Ammon's horn (tissue), 1 donor: ENCODE measurements around the gene DYNC1H1.

ENCODE experiments used
- DNase-seq: peaks from one replicate; pipeline ENCODE4 v3.0.0-alpha.2; 2016; ENCODE audit warnings: low spot score

DYNC1H1 gene

DNA sequence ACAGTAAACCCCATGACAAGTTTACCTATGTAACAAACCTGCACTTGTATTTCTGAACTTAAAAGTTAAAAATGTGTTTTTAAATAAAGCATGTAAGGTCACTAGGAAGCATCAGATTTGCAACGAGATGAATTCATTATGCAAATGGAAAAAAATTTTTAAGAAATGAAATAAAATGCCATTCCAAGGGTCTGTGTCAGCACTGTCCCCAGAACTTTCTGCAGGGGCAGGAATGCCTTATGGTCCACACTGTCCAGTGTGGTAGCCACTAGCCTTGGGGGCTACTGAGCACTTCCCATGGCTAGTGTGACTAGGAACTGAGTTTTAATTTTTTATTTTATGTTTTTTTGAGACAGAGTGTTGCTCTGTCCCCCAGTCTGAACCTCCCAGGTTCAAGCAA, 73.3 kb downstream of the DYNC1H1 start:
- no peak for DNase-seq

DNA sequence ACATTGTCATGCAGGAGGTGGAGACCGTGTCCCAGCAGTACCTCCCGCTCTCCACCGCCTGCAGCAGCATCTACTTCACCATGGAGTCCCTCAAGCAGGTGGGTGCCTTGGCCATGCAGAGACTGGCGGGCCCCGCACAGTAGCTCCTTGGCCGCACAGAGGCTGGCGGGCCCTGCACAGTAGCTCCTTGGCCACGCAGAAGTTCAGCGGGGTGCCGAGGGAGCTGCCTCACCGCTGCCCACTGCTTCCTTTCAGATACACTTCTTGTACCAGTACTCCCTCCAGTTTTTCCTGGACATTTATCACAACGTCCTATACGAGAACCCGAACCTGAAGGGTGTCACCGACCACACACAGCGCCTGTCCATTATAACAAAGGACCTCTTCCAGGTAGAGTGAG, 74.8 kb downstream of the DYNC1H1 start:
- no peak for DNase-seq

DNA sequence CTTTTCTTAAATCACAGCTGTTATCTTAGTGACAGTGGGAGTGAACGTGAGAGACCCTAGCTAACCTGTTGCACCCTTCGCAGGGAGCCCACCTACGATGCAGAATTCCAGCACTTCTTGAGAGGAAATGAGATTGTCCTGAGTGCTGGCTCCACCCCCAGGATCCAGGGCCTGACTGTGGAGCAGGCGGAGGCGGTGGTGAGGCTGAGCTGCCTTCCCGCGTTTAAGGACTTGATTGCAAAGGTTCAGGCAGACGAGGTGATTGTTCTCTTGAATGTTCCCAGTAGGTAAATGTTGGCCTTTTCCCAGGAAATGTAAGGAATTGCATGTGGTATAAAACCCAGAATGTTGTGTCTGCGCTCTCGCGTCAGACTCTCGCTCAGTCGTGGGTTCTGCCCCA, 75.8 kb downstream of the DYNC1H1 start:
- DNase-seq, result no peak

DNA sequence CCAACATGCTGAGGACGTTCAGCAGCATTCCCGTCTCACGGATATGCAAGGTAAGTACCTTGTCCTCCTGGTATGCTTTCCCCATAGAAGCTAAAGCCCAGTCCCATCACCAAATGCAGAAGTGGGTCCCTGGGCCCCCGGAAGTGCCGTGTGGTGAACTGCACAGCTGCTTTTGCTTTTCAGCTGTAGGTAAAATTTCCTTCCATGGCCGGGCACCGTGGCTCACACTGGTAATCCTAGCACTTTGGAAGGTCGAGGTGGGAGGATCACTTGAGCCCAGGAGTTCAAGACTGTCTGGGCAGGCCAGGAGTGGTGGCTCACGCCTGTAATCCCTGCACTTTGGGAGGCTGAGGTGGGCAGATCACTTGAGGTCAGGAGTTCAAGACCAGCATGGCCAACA, 78.3 kb downstream of the DYNC1H1 start:
- no peak for DNase-seq

DNA sequence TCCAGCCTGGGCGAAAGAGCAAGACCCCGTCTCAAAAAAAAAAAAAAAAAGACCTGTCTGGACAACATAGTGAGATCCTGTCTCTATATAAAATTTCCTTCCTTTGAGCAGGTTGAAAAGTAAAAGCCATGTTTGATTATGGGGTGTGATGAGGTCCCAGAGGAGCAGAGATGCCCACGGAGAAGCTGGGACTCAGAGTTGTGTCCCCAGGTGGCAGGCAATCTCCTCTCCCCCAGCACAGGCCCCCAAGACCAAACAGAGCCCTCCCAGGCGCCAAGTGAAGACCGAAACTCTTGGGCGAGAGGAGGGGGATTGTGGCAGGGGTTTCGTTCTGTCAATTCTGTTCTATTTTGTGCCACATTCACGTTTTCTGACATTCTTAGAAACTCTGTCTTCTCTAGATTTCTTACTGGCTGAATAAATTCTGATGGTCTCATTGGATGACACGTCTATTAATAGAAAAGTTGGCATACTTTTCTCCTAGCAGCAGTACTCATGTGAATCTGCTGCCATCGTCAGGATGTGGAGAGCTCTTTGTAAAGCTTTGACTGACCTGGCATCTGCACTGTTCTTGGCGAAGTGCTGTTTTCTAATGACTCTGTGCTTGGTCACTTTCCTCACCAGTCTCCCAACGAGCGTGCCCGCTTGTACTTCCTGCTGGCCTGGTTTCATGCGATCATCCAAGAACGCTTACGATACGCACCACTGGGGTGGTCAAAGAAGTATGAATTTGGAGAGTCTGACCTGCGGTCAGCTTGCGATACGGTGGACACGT, 79.1 kb downstream of the DYNC1H1 start:
- peak; percentile 73 for DNase-seq

DNA sequence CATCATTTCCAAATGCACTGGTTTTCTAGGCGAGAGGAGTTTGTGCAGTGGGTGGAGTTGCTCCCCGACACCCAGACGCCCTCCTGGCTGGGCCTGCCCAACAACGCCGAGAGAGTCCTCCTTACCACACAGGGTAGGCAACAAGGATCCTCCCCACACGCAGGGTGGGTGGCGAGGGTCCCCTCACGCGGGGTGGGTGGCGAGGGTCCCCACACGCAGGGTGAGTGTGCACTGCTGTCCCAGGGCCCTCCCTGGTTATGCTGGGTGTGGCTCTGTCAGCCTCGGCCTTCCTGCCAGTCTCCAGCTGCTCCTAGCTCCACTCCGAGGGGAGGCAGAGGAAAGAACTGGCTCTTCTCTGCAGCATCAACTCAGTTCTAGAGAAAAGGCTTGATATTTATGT, 80.2 kb downstream of the DYNC1H1 start:
- no peak for DNase-seq

DNA sequence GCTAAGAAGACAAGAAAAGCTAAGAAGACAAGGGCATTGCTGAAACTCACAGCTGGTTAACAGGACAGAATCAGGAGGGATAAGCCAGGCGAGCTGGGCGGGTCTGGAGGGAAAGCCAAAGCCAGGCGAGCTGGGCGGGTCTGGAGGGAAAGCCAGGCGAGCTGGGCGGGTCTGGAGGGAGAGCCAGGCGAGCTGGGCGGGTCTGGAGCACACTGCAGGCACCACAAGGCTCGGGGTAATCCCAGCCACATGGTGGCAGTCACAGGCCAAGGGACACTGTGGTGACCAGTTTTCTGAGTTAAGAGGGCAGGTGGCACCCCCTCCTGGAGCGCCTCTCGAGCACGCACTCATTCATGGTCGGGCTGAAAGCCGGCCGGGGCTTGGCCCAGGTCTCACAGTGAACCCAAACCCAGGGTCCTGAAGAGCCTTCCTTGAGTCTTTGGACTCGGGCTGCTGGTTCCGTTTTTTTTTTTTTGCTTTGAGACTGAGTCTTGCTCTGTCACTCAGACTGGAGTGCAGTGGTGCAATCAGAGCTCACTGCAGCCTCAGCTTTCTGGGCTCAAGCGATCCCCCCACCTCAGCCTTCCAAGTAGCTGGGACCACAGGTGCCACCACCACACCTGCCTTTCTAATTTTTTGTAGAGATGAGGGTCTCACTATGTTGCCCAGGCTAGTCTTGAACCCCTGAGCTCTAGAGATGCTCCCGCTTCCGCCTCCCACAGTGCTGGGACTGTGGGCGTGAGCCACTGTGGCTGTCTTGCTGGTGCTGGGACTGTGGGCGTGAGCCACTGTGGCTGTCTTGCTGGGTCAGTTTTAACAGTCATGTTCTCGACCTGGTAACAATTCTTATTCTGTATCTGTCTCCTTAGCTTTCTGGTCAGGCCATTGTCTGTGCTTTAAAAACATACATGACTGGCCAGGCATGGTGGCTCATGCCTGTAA, 82.2 kb downstream of the DYNC1H1 start:
- peak; percentile 89 for DNase-seq

DNA sequence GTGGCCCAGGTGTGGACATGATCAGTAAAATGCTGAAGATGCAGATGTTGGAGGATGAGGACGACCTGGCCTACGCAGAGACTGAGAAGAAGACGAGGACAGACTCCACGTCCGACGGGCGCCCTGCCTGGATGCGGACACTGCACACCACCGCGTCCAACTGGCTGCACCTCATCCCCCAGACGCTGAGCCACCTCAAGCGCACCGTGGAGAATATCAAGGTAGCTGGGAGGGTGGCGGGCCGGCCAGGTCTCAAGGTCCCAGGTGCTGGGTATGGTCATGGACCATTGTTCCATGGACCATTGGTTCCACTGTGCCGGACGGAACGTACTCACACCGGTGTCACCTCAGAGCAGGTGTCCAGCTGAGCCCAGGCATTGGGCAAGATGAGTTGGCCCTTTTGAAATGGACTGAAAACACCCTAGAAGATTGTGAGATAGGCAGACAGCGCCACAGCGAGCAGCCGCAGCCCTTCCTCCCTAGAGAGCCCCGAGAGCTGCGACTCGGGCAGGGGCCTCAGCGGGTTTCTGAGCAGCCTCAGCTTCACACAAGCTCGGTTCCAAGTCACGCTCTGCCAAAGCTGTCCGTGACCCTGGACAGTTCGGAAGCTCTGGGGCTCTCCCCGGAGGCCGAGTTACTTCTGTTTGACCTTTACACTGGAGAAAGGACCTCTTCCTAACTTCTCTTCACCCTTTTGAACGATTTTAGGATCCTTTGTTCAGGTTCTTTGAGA, 83.6 kb downstream of the DYNC1H1 start:
- DNase-seq, result no peak

DNA sequence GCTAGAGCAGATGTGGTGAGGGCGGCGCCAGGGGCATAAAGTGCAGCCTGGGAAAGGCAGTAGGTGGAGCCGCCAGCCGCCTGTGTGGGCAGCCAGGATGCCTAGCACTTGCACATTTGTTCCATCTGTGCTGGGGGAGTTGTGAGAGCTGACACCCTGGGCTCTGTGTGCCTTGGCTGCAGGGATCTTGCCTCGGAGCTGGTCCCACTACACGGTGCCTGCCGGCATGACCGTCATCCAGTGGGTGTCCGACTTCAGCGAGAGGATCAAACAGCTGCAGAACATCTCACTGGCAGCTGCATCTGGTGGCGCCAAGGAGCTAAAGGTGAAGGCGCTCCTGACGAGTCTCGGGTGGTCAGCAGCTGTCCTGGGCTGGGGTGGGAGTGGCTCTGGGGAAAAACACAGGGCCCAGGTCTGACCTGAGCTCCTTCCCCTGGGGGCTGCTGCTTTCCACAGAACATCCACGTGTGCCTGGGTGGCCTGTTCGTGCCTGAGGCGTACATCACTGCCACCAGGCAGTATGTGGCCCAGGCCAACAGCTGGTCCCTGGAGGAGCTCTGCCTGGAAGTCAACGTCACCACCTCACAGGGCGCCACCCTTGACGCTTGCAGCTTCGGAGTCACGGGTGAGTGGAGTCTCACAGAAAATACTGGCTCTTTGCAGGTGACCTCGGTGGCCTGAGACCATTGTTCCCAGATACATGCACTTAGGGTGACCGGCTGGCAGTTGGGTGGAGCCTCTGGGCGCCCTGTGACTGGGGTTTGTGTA, 85.1 kb downstream of the DYNC1H1 start:
- DNase-seq, result peak; percentile 63

DNA sequence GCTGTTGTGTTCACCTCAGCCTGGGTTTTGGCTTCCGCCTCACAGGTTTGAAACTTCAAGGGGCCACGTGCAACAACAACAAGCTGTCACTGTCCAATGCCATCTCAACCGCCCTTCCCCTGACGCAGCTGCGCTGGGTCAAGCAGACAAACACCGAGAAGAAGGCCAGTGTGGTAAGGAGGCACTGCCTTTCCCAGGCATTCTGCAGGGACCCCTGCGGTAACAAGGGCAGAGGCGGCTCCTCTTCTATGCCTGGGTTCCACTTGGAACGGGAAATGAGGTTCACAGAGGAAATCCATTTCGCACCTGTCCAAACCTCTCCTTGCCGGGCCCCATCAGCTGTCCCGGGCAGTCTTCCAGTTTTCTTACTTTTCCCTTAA, 85.6 kb downstream of the DYNC1H1 start:
- no peak for DNase-seq

DNA sequence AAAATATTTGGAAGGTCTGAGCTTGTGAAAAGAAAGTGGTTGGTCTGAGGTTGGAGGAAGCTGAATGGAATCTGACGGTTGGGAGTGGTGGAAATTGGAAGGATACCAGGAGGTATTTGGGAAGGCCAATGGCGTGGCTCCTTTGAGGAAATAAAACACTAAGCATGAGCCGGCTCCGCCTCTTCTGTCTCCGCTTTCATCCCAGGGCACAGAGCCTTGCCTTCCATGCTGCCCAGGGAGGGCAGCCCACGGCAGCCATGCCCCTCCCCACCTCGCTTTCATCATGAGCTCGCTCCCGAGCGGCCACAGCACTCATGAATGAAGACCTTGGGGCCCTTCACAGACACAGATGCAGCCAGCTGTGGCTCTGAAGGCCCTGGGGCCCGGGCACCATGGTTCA, 86.3 kb downstream of the DYNC1H1 start:
- DNase-seq, result no peak

DNA sequence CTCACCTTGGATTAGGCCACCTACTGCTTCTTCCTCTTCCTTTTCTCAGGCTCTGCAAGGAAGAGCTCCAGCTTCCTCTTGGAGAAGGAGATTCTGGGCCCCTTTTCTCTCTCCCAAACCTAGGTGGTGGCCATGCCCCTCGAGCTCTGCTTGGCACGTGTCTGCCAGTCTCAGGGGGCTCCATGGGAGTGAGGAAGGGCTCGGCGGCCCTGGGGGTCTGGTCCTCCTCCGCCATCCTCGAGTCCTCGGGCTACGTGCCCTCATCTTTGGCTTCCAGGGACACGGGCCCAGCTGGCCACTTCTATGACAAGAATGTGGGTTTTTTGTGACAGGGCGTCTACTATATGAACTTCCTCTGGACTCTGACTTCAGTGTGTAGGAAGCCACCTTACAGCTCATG, 88.1 kb downstream of the DYNC1H1 start:
- no peak for DNase-seq

DNA sequence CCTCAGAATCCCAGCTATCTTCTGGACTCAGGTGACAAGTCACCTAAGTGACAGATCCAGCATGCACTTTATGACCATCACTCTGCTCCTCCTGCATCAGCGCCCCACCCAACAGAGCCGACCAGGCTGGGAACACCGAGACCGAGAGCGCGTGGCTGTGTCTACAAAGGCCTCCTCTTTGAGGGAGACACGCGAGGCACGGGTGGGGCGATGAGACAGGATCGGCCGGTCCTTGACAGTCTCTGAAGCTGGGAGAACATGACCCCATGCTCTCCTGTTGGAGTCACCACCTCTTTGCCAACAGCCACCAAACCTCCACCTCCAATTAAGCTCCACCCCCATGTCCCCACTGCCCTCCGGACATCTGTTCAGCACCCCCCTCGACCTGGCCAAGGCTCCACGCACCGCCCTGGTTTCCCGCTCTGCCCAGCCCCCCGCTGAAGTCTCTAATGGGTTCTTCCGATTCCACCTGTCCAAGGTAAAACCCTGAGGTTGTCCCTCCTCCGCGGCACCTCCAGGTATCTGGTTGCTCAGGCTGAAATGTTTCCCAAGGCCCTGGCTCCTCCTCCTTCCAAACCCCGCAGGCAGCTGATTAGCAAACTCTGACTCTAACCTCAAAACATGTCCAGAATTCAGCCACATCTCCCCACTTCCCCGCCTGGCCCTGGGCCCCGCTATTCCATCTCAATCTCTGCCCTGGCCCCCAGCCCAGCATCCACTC, 91.0 kb downstream of the DYNC1H1 start:
- no peak for DNase-seq

DNA sequence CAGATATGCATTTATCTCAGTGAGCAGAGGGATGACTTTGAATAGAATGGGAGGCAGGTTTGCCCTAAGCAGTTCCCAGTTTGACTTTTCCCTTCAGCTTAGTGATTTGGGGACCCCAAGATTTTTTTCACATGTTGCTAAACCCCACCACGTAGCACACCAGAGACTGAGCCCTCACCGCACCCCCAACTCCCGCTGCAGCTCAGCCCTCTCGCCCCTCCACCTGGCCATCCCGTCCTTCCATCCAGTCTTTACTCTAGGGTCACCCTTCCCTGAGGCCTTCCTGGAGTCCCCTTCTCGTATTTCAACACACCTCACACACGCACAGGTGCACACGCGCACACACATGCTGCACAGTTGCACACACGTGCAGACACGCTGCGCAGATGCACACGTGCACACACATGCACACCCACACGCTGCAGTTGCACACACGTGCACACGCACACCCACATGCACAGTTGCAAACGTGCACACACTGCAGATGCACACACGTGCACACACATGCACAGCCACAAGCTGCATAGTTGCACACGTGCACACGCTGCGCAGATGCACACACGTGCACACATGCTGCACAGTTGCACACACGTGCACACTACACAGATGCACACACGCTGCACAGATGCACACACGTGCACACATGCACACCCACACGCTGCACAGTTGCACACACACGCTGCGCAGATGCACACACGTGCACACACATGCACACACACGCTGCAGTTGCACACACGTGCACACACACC, 92.5 kb downstream of the DYNC1H1 start:
- DNase-seq, result no peak

DNA sequence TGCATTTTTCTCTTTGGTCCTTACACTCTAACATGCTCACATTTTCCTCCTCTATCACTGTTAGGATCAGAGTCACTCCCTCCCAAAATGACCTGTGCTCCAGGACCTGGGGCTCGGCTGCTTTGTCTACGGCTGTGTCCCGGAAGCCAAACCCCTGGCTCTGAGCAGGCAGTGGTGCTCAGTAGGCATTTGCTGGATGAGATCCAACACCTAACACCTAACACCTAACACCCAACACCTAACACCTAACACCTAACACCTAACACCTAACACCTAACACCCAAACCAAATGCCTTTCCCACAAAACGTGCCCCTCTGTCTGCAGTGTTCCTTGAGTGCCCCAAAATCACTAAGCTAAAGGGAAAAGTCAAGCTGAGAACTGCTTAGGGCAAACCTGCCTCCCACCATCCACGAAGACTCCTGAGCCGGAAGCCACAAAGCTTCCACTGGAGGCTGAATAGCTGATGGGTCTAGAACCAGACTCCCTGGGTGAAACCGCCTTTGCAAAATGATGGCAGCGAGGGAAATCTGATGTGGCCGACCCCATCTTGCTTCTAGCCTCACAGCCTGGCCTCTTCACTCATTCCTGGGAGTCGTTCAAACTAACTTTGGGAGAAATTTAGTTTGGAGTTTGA, 93.2 kb downstream of the DYNC1H1 start:
- DNase-seq, result no peak

DNA sequence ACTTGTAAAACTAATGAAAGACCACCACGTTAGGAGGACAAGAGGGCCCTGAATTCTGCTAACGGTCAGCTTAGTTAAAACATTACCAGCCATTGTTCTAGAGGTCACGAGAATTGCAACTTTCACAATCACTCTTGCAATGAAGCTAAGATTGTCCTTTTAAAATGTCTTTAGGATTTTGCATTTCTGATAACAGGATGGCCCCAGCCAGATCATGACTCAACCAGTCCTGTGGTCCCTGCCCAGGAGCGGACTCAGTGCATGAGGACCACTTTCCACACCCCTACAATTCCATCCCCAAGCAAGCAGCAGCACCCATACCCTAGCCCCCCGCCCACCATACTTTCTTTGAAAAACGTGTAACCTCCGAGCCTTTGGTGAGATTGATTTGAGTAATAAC, 93.8 kb downstream of the DYNC1H1 start:
- DNase-seq, result no peak

DNA sequence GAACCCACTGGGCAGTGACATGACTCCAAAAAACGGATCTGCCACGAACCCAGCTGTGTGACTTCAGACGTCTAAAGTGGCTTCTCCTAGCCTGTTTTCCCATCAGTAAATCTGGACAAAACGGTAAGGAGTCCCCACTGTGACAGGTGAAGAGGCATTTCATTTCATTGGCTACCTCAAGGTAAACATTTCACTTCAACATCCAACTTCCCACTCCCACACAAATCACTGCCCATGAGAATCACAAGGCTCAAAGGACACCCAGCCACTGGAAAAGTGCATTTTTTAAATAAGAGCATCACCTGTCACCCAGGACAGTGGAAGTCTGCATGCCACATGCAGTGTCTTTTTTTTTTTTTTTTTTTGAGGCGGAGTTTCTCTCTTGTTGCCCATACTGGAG, 94.6 kb downstream of the DYNC1H1 start:
- no peak for DNase-seq

DNA sequence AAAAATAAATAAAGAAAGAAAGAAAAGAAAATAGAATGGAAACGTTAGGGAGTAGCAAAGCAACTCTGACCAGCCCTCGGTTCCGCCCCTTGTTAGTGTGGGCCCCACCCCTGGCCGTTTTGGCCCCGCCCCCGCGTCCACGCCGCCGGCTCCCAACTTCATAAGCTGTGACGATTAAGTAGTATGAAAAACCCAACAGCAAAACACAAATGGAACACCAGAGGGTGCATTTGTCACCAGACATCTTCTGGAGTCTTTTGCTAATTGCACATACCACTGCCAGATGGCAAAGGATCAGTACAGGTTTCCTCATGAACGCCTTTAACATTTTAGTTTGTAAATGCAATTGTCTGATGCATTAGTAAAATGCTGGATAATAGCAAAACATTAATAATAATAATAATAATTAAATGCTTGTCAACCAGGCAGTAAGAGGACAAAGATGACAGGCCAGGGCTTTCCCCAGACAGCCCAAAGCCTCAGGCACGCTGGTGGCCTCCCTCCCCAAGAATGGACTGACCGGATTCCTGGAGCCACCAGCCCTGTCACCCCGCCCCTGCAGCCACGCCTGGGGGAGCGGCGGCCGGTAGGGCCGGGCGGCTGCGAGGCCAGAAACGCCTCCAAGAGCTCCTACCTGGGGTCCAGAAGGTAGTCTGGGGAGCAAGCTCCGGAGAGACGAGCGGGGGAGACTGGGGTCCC, 98.9 kb downstream of the DYNC1H1 start:
- peak; percentile 78 for DNase-seq

DNA sequence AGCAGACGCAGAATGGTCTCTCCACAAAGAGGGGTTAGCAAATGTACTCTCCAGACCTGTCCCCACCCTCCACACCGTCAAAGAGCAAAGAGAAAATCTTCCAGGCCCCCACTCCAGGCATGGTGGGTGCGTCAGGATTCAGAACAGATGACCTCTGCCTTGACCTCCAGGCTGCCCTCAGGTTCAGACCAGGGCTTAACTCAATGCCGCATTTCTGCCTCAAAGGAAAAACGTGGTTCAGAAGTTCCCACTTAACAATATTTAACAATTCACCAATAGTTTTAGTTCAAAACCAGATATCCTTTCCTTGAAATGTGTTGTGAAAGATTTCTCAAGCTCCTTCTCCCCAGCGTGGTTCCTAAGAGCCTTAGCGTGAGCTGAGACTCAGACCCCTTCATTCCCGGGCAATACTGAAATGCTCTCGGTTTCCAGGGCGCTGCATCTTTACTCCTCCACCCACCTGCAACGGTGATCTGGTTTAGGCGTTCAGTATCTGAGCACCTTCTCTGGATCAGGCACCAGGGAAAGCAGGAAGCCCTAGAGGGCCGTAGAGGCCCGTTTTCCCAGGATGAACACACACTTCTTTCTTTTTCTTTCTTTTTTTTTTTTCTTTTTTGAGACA, 99.5 kb downstream of the DYNC1H1 start:
- no peak for DNase-seq
